ENCODE results near the gene LMBR1L.

Gene LMBR1L

DNA sequence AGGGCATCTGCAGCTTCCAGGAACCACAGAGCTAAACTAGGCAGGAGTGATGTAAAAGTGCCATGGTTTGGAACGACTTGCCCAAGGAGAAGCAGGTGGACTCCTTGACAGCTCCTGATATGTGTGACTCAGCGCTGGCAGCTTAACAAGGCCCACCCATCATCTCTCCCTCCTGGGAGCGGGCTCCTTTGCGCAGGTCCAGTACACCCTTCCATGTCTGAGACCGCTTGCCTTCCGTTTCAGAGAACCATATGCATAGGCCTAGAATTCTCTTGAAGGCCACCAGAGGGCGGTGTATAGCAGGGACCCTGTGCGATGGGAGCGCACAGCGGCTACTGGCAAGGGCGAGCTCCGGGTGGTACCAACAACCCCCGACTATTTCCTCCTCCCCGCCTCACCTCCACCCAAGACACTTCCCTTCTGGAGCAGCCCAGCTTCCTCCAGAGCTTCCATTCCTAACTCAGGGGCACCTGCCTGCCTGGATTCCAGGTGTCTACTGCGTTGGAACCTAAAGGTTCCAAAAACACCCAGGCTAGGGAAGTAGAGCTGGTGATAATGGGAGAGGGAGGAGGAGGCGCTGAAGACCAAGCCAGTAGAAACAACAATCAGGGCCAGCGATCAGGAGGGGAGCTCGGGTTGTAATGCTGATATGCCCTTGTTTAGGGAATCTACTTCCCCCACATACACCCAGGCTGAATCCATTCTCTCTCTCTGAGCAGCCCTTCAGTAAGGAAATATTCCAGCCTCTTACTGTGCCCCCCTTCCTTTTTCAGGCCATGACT, 22.3 kb downstream of the LMBR1L start:
- in situ Hi-C loops (cut with MboI; ENCODE audit: low sequenced_read_pairs) = no loop called here

DNA sequence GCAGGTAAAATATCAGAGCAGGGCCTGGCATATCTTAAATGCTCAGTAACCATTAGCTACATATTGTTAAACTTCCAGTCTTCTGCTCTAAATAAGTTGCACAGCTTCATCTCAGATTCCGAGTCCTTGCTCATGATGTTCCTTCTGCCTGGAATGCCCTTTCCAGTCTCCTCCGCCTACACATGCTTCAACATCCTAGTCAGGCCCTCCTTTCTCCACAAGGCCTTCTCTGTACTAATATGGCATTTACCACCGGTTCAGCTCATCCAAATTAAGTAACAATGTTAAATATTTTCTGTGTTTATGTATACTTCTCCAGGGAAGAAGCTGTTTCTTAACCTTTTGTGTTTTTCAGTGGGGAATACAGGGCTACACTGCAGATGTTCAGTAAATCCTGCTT, 24.5 kb downstream of the LMBR1L start:
- in situ Hi-C loops (cut with MboI; ENCODE audit: low sequenced_read_pairs) = no loop called here

DNA sequence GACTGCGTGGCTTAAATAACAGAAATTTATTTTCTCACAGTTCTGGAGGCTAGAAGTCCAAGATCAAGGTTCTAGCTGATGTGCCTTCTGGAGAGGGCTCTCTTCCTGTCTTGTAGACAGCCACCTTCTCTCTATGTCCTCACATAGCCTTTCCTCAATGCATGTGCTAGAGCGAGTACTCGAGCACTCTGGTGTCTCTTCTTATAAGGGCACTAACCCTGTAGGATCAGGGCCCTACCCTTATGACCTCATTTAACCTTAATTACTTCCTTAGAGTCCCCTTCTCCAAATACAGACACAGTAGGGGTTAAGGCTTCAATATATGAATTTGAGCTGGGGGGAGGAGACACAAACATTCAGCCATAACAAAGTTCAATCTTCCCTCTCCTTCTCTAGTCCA, 26.2 kb downstream of the LMBR1L start:
- in situ Hi-C loops (cut with MboI; ENCODE audit: low sequenced_read_pairs) = no loop called here

DNA sequence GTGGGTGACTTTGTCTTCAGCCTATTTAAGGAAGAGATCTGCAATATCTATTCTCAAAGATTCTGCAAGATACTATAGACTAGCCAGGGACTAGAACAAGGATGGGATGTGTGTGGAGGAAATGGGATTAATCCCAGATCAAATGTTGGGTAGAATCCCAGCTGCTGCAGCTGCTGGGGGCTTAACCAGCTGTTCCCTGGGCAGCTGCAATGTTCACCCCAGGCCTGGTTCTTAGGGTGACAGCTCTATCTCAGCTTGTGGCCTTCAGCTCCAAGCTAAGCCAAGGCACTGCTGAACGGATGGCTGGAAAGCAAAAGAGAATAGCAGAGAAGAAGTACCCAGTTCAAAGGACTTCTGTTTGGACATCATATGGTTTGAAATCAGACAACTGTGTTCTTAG, 30.9 kb downstream of the LMBR1L start:
- in situ Hi-C loops (cut with MboI; ENCODE audit: low sequenced_read_pairs) = no loop called here

DNA sequence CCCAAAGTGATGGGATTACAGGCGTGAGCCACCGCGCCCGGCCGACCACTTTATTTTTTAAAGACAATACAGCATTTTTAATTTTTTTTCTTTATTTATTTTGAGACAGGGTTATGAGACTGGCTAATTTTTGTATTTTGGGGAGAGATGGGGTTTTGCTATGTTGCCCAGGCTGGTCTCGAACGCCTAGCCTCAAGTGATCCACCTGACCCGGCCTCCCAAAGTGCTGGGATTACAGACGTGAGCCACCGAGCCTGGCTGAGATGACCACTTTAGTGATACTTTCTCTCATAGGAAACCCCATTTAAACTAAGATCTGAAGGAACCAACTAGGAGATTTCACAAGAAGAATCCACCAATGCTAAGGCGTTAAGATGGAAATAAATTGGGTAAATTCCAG, 39.7 kb downstream of the LMBR1L start:
- in situ Hi-C loops (cut with MboI; ENCODE audit: low sequenced_read_pairs) = no loop called here

DNA sequence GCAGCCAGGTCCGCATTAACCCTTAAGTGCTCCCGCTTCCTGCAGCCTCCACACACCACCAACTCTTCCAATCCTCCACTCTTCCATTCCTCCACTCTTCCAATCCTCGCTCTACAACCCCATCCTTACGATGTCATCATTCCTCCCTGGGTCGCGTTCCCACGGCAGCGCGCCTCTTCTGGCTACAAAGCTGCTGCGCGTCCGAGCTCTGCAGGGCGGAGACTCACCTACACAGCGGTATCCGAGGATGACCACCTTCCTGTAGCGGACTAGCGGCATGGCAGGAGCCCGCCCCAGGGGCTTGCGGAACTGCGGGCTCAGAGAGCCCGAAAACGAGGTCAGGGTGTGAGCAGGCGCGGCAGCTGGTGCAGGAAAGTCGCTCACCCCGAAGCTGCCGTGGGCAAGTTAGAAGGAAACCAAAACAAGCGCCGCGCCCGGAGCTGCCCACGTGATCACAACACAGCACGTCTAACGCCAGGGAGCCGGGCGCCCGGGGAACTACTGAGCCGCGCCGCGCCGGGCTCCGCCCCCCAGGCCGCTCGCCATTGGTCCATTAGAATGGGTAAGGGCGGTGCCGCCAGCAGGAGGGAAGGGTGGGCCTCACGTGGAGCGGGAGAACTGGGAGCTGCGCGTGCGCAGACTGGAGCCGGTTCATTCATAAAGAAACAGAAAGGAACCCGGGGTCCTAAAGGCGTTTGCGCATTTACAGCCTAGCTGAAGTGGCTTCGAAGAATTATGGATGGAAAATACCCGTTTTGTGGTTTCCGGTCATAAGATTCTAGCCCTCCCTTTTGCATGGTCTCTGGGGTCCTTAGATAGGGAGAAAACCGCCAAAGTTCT, 40.9 kb downstream of the LMBR1L start, which contains the start of gene RHEBL1:
RHEBL1 (minus strand) TSS at position 473 of the 840 bp plus-strand sequence; CDS start at position 279, 194 bp downstream.
- in situ Hi-C loops (cut with MboI; ENCODE audit: low sequenced_read_pairs) = loop anchor here (10.0 kb wide), 1 partner anchor 165 kb away; no protein-coding TSS in a partner anchor

DNA sequence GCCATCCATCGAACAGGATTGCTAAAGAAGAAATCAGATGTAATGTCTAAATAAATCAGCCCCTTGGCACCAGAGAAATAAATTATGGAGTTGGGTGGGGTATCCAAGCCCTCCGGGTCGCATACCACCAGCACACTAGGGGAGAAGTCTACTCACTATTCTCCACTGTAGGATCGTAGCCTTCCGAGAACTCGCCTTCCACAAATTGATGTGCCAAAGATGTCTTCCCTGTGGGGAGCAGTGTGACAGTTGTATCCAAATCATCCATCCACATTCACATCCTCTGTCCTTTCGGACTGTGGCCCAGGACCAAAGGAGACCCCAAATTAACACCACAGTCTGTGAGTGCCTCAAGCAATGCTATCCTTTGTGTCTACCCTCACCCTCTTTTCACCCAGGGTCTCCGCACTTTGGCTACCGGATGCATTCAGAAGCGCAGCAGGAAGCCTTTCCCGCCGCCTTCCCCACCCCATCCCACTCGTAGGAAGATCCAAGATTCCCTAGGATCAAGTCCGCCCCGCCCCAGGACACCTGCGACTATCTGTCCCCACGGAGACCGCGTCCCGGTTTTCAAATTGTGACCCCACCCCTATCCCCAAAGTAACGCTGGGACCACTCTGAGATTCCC, 41.7 kb downstream of the LMBR1L start:
- in situ Hi-C loops (cut with MboI; ENCODE audit: low sequenced_read_pairs) = loop anchor here (10.0 kb wide), 1 partner anchor 166 kb away; no protein-coding TSS in a partner anchor

DNA sequence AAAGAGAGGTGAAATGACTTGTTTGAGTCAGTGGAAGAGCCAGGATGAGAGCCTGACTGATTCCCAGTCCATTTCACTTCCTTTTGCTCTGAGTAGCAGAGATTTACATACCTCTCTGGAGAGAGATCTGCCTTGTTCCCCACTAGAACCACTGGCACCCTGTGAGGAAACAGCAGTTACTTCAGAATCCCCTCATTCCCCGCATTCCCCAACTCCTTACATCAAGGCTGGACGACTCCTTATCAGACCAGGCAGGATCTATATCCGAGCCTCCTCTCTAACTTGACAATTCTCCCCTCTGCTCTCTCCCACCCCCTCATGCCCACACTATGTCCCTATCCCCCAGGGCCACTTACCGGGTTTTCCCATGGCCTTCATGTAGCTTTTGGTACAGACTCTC, 44.5 kb downstream of the LMBR1L start:
- in situ Hi-C loops (cut with MboI; ENCODE audit: low sequenced_read_pairs) = loop anchor here (10.0 kb wide), 1 partner anchor 169 kb away; no protein-coding TSS in a partner anchor

DNA sequence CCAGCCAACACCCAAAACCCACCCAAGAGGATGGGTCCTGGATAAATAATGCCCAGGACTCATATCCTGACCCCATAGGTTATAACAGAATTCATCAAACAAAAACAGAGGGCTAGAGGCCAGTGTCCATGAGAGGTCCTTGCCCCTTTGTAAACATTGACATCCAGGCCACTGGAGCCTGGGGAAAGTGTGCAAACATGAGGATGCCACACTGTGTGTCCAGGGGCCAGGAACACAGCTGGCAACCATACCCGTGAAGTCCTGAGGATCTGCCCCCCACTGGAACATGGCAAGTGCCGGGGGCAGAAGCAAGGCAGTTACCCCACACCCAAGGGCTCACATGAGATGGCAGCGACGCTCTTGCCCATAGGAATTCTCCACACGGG, 45.9 kb downstream of the LMBR1L start:
- in situ Hi-C loops (cut with MboI; ENCODE audit: low sequenced_read_pairs) = loop anchor here (10.0 kb wide), 1 partner anchor 170 kb away; no protein-coding TSS in a partner anchor

DNA sequence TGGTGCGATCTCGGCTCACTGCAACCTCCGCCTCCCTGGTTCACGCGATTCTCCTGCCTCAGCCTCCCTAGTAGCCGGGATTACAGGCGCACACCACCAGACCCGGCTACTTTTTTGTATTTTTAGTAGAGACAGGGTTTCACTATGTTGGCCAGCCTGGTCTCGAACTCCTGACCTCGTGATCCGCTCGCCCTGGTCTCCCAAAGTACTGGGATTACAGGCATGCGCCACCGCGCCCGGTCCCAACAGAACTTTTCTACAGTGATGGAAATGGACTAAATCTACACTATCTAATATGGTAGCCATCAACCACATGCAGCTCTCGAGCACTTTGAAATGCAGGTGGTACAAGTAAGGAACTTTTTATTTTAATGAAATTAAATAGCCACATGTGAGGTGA, 48.7 kb downstream of the LMBR1L start:
- in situ Hi-C loops (cut with MboI; ENCODE audit: low sequenced_read_pairs) = loop anchor here (10.0 kb wide), 1 partner anchor 173 kb away; no protein-coding TSS in a partner anchor

DNA sequence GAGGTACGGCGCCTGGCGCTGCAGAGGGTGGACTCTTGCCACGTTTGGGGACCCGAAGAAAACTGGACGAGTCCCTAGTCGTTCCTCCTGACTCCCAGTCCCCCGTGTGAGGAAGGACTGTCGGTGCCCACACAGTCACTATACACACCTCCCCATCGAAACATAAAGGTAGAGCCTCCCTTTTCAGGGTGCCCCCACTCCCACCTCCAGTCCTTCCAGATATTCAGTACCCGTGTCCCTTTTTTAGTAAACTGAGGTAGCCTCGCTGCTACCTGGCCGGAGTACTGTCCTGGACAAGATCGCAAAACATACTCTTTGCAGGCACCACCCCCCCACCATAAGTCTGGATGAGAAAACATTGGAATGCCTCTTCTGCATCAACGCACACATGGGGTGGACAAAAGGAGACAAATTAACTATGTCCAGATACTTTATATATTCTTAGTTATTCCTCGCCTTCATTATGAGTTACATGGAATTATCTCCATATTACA, 49.4 kb downstream of the LMBR1L start:
- in situ Hi-C loops (cut with MboI; ENCODE audit: low sequenced_read_pairs) = loop anchor here (10.0 kb wide), 1 partner anchor 174 kb away; no protein-coding TSS in a partner anchor

DNA sequence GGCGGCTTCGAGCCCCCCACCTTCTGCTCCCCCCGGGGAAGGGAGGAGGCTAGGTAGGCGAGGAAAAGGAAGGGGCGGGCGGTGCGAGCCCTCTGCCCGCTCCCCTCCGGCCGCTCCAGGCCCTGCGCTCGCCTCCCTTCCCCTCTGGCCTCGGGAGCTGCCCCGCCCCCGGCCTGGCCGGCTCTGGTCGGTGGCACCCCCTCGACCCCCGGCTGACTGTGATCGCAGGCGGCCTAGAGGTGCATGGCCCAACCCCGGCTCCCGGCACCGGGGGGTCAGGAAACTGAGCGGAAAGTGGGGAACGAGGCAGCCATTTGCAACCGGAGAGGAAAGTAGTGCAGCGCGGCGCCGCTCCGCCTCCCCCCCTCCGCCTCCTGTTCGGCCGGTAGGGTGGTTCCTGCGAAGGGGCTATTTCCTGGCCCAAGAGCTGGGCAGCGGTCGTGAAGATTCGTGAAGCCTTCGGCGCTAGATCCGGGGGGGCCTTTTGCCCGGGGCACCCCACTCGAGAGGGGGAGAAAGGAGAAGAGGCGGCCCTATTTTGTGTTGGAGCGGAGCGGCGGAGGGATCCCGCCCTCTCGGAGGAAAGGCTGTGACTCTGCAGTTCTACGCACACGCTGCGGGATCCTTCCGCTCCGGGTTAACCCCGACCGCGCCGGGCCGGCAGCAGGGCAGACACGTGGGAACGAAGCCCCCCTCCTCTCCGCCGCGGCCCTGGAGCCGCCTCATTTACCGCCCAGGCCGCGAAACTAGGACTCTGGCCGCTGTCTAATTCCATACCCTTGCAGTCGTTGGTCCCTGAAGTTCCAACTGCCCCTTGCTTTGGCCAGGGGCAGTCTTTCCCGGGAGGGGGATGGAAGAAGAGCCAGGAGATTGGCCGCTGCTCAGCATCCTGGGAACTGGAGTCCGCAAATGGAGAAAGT, 50.1 kb downstream of the LMBR1L start, which contains the start of gene KMT2D:
KMT2D (minus strand) TSS at position 558 of the 920 bp plus-strand sequence. CDS start 5,470 bp downstream, outside the sequence.
- in situ Hi-C loops (cut with MboI; ENCODE audit: low sequenced_read_pairs) = loop anchor here (10.0 kb wide), 1 partner anchor 174 kb away; no protein-coding TSS in a partner anchor

DNA sequence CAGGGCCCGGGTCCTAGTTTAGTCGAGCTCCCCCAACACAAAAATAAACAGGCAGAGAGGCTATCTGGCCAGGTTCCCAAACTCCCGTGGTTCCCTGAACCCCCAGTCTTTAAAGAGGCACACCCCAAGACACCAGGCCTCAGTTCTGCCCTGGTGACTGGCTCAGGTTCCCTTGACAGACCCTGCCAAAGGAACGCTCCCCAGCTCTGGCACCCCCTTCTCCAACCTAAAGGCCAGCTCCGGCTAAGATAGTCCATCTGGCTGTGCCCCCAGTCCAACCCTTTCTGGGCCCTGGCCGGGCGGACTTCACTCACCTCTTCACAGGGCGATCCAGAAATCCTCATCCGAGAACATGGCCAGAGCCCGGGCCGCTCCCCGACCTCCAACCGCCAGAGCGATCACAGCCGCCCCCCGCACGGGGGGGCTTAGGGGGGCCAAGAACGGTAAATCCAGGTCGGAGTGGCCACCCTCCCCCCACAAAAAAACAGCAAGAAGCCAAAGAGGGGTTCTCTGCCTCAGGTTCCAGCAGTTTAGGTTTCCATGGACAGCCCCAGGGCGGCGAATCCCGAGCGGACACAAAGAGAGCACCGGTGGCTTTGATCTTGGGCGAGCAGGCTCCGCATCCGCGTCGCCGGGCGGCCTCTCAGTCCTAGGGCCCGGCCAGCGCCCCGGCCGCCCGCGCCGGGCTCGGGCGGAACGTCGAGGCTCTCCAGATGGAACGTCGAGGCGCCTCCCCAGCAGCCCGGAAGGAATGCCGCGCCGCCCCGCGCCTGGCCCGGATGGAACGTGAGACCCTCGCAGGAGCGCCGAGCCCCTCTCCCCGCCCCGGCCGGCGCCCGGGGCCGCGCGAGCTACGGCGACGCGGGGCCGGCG, 51.1 kb downstream of the LMBR1L start:
- in situ Hi-C loops (cut with MboI; ENCODE audit: low sequenced_read_pairs) = loop anchor here (10.0 kb wide), 1 partner anchor 175 kb away; no protein-coding TSS in a partner anchor

DNA sequence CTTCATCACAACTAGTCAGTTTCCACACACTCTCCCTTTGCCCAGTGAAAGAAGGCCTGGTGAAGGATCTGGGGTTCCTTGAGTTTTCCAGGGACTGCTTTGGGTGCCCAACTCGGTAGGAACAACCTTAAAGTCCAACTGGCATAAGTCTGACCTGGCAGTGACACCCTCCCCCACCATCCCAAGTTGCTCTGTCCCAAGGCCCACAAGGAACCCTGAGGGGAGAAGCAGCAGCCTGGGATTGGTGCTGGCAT, 51.7 kb downstream of the LMBR1L start:
- in situ Hi-C loops (cut with MboI; ENCODE audit: low sequenced_read_pairs) = no loop called here

DNA sequence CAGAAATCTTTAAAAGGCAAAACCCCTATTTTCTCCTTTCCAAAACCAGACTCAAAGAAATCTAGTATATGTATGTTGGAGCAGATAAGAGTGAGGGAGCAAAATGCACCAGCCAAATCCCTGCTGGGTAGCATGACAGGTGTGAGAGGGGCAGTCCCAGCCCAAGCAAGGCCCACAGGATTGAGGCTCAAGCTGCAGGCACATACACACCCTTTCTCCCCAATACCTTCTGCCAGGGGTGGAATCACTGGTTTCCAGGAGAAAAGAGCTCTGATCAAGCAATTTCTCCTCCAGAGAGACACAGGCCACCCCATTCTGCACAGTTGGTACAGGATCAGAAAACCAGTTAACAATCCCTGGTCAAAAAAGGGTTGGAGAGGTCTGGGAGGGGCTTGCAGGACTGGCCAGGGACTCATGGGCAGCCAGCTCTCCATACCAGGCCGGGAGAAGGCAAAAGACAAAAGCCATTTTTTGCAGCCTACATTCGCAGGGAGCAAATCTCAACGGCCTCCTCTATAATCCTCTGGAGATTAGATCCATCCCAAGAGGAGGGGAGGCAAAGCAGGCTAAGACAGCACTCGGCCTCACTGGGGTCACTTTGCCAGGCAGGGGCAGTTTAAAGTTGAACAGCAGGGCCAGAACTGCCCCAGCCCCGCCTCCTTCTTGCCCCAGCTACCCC, 52.1 kb downstream of the LMBR1L start:
- in situ Hi-C loops (cut with MboI; ENCODE audit: low sequenced_read_pairs) = no loop called here

DNA sequence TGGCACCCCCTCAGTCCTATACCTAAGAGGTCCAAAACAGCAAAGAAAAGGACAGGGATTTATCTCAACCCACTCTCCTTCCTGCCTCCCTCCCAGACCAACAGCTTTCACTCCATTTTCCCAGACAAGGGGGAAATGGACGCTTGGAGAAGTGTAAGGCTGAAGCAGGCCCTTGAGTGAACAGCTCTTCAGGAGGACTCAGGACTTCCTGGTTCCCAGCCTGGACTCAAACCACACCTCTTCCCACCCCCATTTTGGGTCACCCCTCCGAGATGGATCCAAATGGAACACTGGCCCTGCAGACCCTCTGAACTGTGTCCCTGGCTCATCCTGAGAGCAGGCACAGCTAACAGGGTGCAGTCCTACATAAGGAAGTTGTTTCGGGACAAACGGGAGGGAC, 52.8 kb downstream of the LMBR1L start:
- in situ Hi-C loops (cut with MboI; ENCODE audit: low sequenced_read_pairs) = no loop called here

DNA sequence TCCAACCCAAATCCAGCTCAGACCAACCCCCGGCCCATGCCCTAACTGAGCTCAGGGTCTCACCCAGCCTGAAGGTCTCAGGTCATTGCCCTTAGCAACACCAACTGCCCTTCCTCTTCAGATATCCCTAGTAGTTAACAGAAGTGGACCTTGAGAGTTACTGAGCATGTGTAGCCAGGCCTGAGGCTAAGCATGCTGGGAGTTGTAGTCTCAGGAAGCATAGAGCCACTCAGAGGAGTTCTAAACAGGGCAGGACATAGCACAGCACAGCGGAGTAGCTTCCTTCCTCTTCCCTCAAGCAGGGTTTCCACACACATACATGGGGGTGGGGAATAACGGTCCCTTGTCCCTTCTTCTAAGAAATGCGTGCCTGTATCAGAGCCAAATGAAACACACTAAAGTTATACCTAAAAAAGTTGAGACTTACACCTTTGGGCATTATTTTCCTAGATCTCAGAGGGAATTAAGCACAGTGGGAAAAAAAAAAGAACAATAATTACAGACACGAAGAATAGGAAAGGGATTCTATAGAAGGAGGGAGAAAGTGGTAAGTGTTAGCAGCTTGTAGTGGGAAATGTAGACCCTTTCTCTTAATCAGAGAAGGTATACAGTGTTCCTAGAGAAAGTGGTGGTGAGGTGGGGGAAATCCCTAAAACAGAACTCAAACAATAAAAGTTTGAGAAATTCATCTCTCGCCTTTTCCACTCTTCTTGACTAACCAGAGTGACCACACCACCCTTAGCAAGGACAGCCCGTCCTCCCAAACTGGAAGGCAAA, 54.5 kb downstream of the LMBR1L start:
- in situ Hi-C loops (cut with MboI; ENCODE audit: low sequenced_read_pairs) = no loop called here

DNA sequence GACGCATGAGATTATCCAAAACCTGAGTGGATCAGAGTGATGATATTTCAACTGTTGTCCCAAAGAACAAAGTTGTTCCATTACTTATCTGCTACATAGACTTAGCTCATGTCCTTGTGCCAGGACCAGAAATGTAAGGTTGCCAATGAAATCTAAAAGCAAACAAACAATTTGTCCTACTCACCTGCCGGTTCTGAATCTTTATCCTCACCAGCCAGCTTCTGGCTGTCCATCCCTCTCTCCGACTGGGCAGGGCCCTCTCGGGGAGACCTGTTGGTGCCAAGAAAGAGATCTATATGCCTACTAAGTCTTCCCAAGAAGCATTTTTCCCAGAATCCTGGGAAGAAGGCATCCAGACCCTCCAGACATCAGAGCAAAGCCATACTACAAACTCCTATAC, 55.6 kb downstream of the LMBR1L start:
- in situ Hi-C loops (cut with MboI; ENCODE audit: low sequenced_read_pairs) = no loop called here

Data from HL-60/S4 treated with retinoic acid at 250 ng/mL for 4 days and 3 days (cell line).